ENCODE measurements around the gene U2SURP.

The U2SURP gene

DNA sequence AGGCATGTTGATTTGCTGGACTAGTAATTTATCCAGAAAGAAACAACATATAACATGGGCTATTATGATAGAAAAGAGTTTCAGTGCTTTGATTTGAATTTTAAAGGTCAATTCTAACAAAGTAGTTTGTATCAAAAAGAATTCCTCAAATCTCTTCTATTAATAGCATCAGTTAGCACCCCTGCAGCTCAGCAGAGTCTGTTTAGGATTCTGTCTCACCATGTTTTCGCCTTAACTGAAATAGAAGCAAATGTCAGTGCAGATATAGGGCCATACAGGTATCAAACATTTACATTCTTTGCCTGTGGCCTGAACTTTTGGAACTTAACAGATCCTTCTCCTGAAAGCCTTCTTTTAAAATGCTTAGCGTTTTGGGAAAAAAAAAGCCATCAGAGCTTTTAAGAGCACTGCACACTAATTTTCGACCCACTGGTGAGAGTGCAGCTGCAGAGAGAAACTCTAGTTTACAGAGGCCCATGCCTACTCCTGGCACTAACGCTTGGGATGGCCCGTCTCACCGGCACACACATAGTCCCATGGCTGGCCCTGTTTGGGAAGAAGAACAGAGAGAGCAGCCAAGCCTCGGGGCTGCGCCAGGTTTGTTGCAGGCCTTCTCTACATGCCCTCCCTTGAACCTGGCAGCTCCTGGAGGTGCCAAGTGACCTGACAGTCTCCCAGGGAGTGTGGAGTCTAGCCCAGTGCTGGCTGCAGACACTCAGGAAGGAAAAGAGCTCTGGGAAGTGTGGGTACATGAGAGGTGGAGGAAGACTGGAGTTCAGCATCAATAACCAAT is 28.0 kb upstream of the U2SURP start:
- H4K8ac ChIP-seq (ENCODE audit: low read depth, low read length): no peak overlapping the region
- H2BK120ac ChIP-seq (ENCODE audit: insufficient read depth, low read length, poor library complexity): no peak overlapping the region
- no peak for DNase-seq
- no peak overlapping the region for H3K4me2 ChIP-seq (ENCODE audit: low read length)
- no peaks in the 10 kb centered on the region for H3K36me3 ChIP-seq (ENCODE audit: control insufficient read depth in 1 of 2, insufficient read depth in 2 of 2, low read length in 2 of 2)
- no peak overlapping the region for H3K27ac ChIP-seq (ENCODE audit: low read depth, low read length)
- H3K79me1 ChIP-seq (ENCODE audit: low read length): no peaks in the 10 kb centered on the region
- no peak overlapping the region for H2BK12ac ChIP-seq (ENCODE audit: low read length)
- no peak overlapping the region for H3K14ac ChIP-seq (ENCODE audit: low read length)
- no peak overlapping the region for H4K91ac ChIP-seq (ENCODE audit: low read depth, low read length)
- no peak overlapping the region for H4K12ac ChIP-seq (ENCODE audit: low read depth, low read length)
- H2AFZ ChIP-seq (ENCODE audit: insufficient read depth, low read length, poor library complexity): no peak overlapping the region
- H3K4me1 ChIP-seq (ENCODE audit: control insufficient read depth in 1 of 2, insufficient read depth in 2 of 2, low read length in 2 of 2): no peaks in the 10 kb centered on the region
- no peak overlapping the region for H3K4me3 ChIP-seq (ENCODE audit: low read depth, low read length)
- H3K9me3 ChIP-seq (ENCODE audit: insufficient read depth, low read depth, low read length): no peaks in the 10 kb centered on the region
- no peak overlapping the region for H3K23ac ChIP-seq (ENCODE audit: low read length)
- no peak overlapping the region for H3K18ac ChIP-seq (ENCODE audit: low read length)
- no peak overlapping the region for H2BK5ac ChIP-seq (ENCODE audit: low read depth, low read length, poor library complexity)
- no peaks in the 10 kb centered on the region for H3K27me3 ChIP-seq (ENCODE audit: insufficient read depth, low read length)
- no CpG with 5 or more reads among the region's 8 CpGs for WGBS (ENCODE audit: extremely low coverage, insufficient coverage, insufficient read length)
- H2AK5ac ChIP-seq (ENCODE audit: low read length): no peak overlapping the region
- no peaks in the 10 kb centered on the region for H3K79me2 ChIP-seq (ENCODE audit: control insufficient read depth, insufficient read depth, low read length, poor library complexity)
- H3K4ac ChIP-seq (ENCODE audit: low read depth, low read length): no peak overlapping the region
- no peak overlapping the region for H3K9ac ChIP-seq (ENCODE audit: low read length)

- H2AFZ ChIP-seq (ENCODE audit: insufficient read depth, low read length, poor library complexity): no peak overlapping the region
- H2BK5ac ChIP-seq (ENCODE audit: low read depth, low read length, poor library complexity): no peak overlapping the region
- H3K4me2 ChIP-seq (ENCODE audit: low read length): no peak overlapping the region
- no peaks in the 10 kb centered on the region for H3K4me1 ChIP-seq (ENCODE audit: control insufficient read depth in 1 of 2, insufficient read depth in 2 of 2, low read length in 2 of 2)
- H3K4me3 ChIP-seq (ENCODE audit: low read depth, low read length): no peak overlapping the region
- no peak overlapping the region for H3K14ac ChIP-seq (ENCODE audit: low read length)
- no peak for DNase-seq
- WGBS (ENCODE audit: extremely low coverage, insufficient coverage, insufficient read length): no CpG with 5 or more reads among the region's 4 CpGs
- H3K9me3 ChIP-seq (ENCODE audit: insufficient read depth, low read depth, low read length): no peaks in the 10 kb centered on the region
- H2BK120ac ChIP-seq (ENCODE audit: insufficient read depth, low read length, poor library complexity): no peak overlapping the region
- H3K27ac ChIP-seq (ENCODE audit: low read depth, low read length): no peak overlapping the region
- H2AK5ac ChIP-seq (ENCODE audit: low read length): no peak overlapping the region
- H3K4ac ChIP-seq (ENCODE audit: low read depth, low read length): no peak overlapping the region
- H4K8ac ChIP-seq (ENCODE audit: low read depth, low read length): no peak overlapping the region
- H3K27me3 ChIP-seq (ENCODE audit: insufficient read depth, low read length): no peaks in the 10 kb centered on the region
- H3K23ac ChIP-seq (ENCODE audit: low read length): no peak overlapping the region
- H2BK12ac ChIP-seq (ENCODE audit: low read length): no peak overlapping the region
- no peak overlapping the region for H4K91ac ChIP-seq (ENCODE audit: low read depth, low read length)
- H4K12ac ChIP-seq (ENCODE audit: low read depth, low read length): no peak overlapping the region
- H3K79me1 ChIP-seq (ENCODE audit: low read length): no peaks in the 10 kb centered on the region
- no peak overlapping the region for H3K18ac ChIP-seq (ENCODE audit: low read length)
- H3K9ac ChIP-seq (ENCODE audit: low read length): no peak overlapping the region
- H3K79me2 ChIP-seq (ENCODE audit: control insufficient read depth, insufficient read depth, low read length, poor library complexity): no peaks in the 10 kb centered on the region
- no peaks in the 10 kb centered on the region for H3K36me3 ChIP-seq (ENCODE audit: control insufficient read depth in 1 of 2, insufficient read depth in 2 of 2, low read length in 2 of 2)
Observed at GRCh38 chr3:142975316-142975995, 25.9 kb upstream of the U2SURP start.

DNA sequence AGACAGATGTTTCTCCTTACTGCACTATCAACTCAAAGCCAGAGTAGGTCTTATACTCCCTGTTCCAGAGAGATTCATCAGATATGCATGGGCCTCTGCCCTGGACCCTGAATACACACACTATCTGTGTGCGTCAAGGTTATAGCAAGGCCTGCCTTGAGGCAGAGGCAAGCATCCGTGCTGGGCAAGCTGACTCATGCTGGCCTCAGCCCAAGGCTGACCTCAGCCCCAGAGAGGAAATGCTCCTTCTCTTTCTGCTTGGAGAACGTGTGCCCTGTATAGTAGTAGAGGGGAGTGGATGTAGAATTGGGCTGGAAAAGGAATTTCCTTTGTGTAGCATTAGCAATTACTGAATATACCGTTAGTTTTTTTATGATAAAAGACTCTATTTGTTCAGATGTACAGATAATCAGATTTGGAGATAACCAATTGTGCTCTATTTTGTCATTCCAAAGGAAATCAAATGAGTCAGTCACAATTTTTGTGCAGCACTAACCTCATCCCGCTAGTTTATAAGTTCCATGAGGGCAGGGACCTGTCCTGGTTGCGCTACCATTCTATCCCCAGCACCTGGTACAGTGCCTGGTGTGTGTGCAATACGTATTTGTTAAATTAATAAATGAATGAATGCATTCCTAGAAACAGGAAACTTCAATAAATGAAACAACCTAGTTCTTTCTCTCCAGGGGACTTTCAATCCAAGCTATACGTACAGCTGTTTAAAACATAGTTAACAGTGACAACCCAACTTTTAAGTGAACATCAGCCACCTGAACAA is 24.6 kb upstream of the U2SURP start:
- Histone ChIP-seq H2BK5ac (ENCODE audit: low read depth, low read length, poor library complexity) (no peak overlapping the region), H4K8ac (ENCODE audit: low read depth, low read length) (no peak overlapping the region), H4K91ac (ENCODE audit: low read depth, low read length) (no peak overlapping the region), H3K4ac (ENCODE audit: low read depth, low read length) (no peak overlapping the region), H3K27ac (ENCODE audit: low read depth, low read length) (no peak overlapping the region), H2AFZ (ENCODE audit: insufficient read depth, low read length, poor library complexity) (no peak overlapping the region), H3K23ac (ENCODE audit: low read length) (no peak overlapping the region), H3K36me3 (ENCODE audit: control insufficient read depth in 1 of 2, insufficient read depth in 2 of 2, low read length in 2 of 2) (no peaks in the 10 kb centered on the region), H2BK120ac (ENCODE audit: insufficient read depth, low read length, poor library complexity) (no peak overlapping the region), H3K27me3 (ENCODE audit: insufficient read depth, low read length) (no peaks in the 10 kb centered on the region), H4K12ac (ENCODE audit: low read depth, low read length) (no peak overlapping the region), H3K4me3 (ENCODE audit: low read depth, low read length) (no peak overlapping the region), H3K4me2 (ENCODE audit: low read length) (no peak overlapping the region), H3K18ac (ENCODE audit: low read length) (no peak overlapping the region), H3K79me1 (ENCODE audit: low read length) (no peaks in the 10 kb centered on the region), H3K9ac (ENCODE audit: low read length) (no peak overlapping the region), H3K9me3 (ENCODE audit: insufficient read depth, low read depth, low read length) (no peaks in the 10 kb centered on the region), H3K4me1 (ENCODE audit: control insufficient read depth in 1 of 2, insufficient read depth in 2 of 2, low read length in 2 of 2) (no peaks in the 10 kb centered on the region), H3K79me2 (ENCODE audit: control insufficient read depth, insufficient read depth, low read length, poor library complexity) (no peaks in the 10 kb centered on the region), H2AK5ac (ENCODE audit: low read length) (no peak overlapping the region), H2BK12ac (ENCODE audit: low read length) (no peak overlapping the region), H3K14ac (ENCODE audit: low read length) (no peak overlapping the region)
- no CpG with 5 or more reads among the region's 8 CpGs for WGBS (ENCODE audit: extremely low coverage, insufficient coverage, insufficient read length)
- peak; percentile 65 to 71 for DNase-seq

DNA sequence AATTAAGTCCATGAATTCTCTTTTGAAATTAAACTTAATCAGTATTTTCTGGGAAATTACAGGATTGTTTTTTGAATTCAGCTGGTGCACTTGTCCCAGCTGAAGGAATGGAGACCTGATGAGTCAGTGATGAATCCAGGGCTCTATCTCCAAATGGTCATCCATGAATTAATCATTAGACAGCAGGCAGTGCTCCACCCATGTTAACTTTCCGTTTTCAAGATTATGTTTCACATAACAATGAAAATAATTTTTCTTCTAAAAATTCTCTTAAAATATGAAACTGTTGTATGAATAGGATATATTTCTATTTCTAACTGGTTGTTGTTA is 24.0 kb upstream of the U2SURP start:
- Histone ChIP-seq H2BK12ac (ENCODE audit: low read length) (no peak overlapping the region), H3K79me1 (ENCODE audit: low read length) (no peaks in the 10 kb centered on the region)

More for the DNA sequence above, 24.0 kb upstream of the U2SURP start:
- WGBS (ENCODE audit: extremely low coverage, insufficient coverage, insufficient read length): no CpG with 5 or more reads among the region's 1 CpG
- H3K23ac ChIP-seq (ENCODE audit: low read length): no peak overlapping the region
- no peak overlapping the region for H3K18ac ChIP-seq (ENCODE audit: low read length)
- no peak for DNase-seq
- no peaks in the 10 kb centered on the region for H3K27me3 ChIP-seq (ENCODE audit: insufficient read depth, low read length)
- no peak overlapping the region for H2BK120ac ChIP-seq (ENCODE audit: insufficient read depth, low read length, poor library complexity)
- H3K4ac ChIP-seq (ENCODE audit: low read depth, low read length): no peak overlapping the region
- H4K8ac ChIP-seq (ENCODE audit: low read depth, low read length): no peak overlapping the region
- H2BK5ac ChIP-seq (ENCODE audit: low read depth, low read length, poor library complexity): no peak overlapping the region
- no peak overlapping the region for H2AK5ac ChIP-seq (ENCODE audit: low read length)
- H4K12ac ChIP-seq (ENCODE audit: low read depth, low read length): no peak overlapping the region
- H3K4me2 ChIP-seq (ENCODE audit: low read length): no peak overlapping the region
- H3K4me1 ChIP-seq (ENCODE audit: control insufficient read depth in 1 of 2, insufficient read depth in 2 of 2, low read length in 2 of 2): no peaks in the 10 kb centered on the region
- H3K14ac ChIP-seq (ENCODE audit: low read length): no peak overlapping the region
- H3K4me3 ChIP-seq (ENCODE audit: low read depth, low read length): no peak overlapping the region
- H4K91ac ChIP-seq (ENCODE audit: low read depth, low read length): no peak overlapping the region
- no peaks in the 10 kb centered on the region for H3K9me3 ChIP-seq (ENCODE audit: insufficient read depth, low read depth, low read length)
- no peaks in the 10 kb centered on the region for H3K36me3 ChIP-seq (ENCODE audit: control insufficient read depth in 1 of 2, insufficient read depth in 2 of 2, low read length in 2 of 2)
- no peak overlapping the region for H3K27ac ChIP-seq (ENCODE audit: low read depth, low read length)
- no peak overlapping the region for H3K9ac ChIP-seq (ENCODE audit: low read length)
- no peak overlapping the region for H2AFZ ChIP-seq (ENCODE audit: insufficient read depth, low read length, poor library complexity)
- H3K79me2 ChIP-seq (ENCODE audit: control insufficient read depth, insufficient read depth, low read length, poor library complexity): no peaks in the 10 kb centered on the region
